RWPE1 (cell line): ENCODE measurements around the gene SLC25A46.
"Not testable (repeated sequence)": the region's sequence is repeated elsewhere in the genome, so short reads cannot be mapped to it uniquely, and the experiment has no call there.

Experiments used
- CTCF ChIA-PET: fragments of 350-600 bp; sonication (Branson Sonifier 250); formaldehyde crosslinking; extraction: SDS; loops from one replicate; lab custom pipeline; 2021; lab: Yijun Ruan, JAX
- POLR2A ChIA-PET: fragments of 400-600 bp; formaldehyde crosslinking; extraction: SDS; loops from one replicate; lab custom pipeline; 2020; ENCODE audit warnings: antibody characterized with exemption; ENCODE audit not compliant: low non-redundant PET; lab: Yijun Ruan, JAX
- DNase-seq: peaks from one replicate; pipeline ENCODE4 v3.0.0; 2012; ENCODE audit warnings: low spot score
- H3K27ac ChIP-seq: fragments of 450-650 bp; 2 replicates; pipeline ENCODE4 v1.5.1; 2017
- TF ChIP-seq, protein P1 (sequence below): fragments of 450-650 bp; conservative IDR thresholded peaks from 2 replicates; pipeline ENCODE4 v1.5.1; 2017; ENCODE audit warnings: low read depth, mild to moderate bottlenecking

SLC25A46 gene

DNA sequence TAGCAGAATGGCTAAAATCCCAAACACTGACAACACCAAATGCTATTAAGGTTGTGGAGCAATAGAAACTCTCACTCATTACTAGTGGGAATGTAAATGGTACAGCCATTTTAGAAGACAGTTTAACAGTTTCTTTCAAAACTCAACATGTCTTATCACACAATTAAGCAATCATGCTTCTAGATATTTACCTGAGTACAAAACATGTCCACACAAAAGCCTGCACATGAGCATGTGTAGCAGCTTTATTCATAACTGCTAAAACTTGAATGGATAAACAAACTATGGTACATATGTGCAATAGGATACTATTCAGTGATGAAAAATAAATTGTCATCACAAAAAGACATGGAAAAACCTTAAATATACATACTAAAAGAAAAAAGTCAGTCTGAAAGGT, 31.5 kb downstream of the SLC25A46 start:
- H3K27ac ChIP-seq, result no peak overlapping the region
- ChIA-PET CTCF (no interaction called here), POLR2A (no interaction called here)
- no peak for DNase-seq
- TF ChIP-seq, protein P1, sequence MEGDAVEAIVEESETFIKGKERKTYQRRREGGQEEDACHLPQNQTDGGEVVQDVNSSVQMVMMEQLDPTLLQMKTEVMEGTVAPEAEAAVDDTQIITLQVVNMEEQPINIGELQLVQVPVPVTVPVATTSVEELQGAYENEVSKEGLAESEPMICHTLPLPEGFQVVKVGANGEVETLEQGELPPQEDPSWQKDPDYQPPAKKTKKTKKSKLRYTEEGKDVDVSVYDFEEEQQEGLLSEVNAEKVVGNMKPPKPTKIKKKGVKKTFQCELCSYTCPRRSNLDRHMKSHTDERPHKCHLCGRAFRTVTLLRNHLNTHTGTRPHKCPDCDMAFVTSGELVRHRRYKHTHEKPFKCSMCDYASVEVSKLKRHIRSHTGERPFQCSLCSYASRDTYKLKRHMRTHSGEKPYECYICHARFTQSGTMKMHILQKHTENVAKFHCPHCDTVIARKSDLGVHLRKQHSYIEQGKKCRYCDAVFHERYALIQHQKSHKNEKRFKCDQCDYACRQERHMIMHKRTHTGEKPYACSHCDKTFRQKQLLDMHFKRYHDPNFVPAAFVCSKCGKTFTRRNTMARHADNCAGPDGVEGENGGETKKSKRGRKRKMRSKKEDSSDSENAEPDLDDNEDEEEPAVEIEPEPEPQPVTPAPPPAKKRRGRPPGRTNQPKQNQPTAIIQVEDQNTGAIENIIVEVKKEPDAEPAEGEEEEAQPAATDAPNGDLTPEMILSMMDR, result no peak

- POLR2A ChIA-PET, result no interaction called here
- no peak overlapping the region for H3K27ac ChIP-seq
- TF ChIP-seq, protein P1, result no peak
- CTCF ChIA-PET, result no interaction called here
- DNase-seq, result no peak
Observed at GRCh38 chr5:110784901-110785300, 46.1 kb downstream of the SLC25A46 start.

GRCh38 chr5:110785356-110785755, 46.5 kb downstream of the SLC25A46 start:
- no peak overlapping the region for H3K27ac ChIP-seq
- TF ChIP-seq, protein P1, result no peak
- DNase-seq, result peak; percentile 21
- POLR2A ChIA-PET, result no interaction called here
- CTCF ChIA-PET, result no interaction called here

DNA sequence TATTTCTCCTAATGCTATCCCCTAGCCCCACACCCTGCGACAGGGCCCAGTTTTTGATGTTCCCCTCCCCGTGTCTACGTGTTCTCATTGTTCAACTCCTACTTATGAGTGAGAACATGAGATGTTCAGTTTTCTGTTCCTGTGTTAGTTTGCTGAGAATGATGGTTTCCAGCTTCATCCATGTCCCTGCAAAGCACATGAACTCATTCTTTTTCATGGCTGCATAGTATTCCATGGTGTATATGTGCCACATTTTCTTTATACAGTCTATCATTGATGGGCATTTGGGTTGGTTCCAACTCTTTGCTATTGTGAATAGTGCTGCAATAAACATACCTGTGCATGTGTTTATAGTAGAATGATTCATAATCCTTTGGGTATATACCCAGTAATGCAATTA, 49.2 kb downstream of the SLC25A46 start:
- CTCF ChIA-PET, H3K27ac ChIP-seq, DNase-seq, POLR2A ChIA-PET: not testable (repeated sequence)

GRCh38 chr5:110790673-110791072, 51.9 kb downstream of the SLC25A46 start:
- ChIA-PET POLR2A (no interaction called here), CTCF (interaction anchor here (1.2 kb wide), 1 partner anchor 272 kb away, joined by 3 read pairs; no protein-coding TSS in a partner anchor)
- H3K27ac ChIP-seq, result no peak overlapping the region
- DNase-seq, result peak; percentile 41
- TF ChIP-seq, protein P1, result peak; percentile 40

- ChIA-PET POLR2A (no interaction called here), CTCF (no interaction called here)
Observed at GRCh38 chr5:110802998-110803397, 64.2 kb downstream of the SLC25A46 start.

More at GRCh38 chr5:110802998-110803397, 64.2 kb downstream of the SLC25A46 start:
- no peak for DNase-seq
- H3K27ac ChIP-seq, result no peak overlapping the region
- TF ChIP-seq, protein P1, result no peak
